Measurements from ENCODE around the gene TSHR. TPM values are rescaled to one million over a fixed set of nuclear protein-coding genes. Genes with fewer than 3 reads are reported as not detected.
"Not testable (repeated sequence)": the region's sequence is repeated elsewhere in the genome, so short reads cannot be mapped to it uniquely, and the experiment has no call there.

The TSHR gene
- total RNA-seq, 4 donors from 2014 or later: 0.62 to 0.73 TPM; not detected in 2

DNA sequence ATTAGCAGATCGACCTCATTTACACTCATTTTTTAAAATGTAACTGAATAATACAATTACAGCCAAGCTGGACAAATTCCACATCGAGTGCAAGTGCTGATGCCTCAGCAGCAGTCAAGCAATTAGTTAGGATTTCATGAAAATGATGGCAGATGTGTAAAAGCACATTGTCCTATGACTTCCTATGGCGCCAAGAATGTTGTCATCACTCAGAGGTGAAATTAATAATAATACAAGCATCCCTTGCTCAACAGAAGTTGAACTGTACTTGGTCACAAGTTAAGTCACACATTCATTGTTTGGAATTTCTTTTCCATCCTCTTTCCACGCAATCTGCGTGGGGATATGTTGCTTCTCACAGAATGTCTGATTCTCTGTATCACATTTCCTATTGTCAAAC lies 148.0 kb downstream of the TSHR start:
- H3K27ac ChIP-seq: no peak overlapping the region

DNA sequence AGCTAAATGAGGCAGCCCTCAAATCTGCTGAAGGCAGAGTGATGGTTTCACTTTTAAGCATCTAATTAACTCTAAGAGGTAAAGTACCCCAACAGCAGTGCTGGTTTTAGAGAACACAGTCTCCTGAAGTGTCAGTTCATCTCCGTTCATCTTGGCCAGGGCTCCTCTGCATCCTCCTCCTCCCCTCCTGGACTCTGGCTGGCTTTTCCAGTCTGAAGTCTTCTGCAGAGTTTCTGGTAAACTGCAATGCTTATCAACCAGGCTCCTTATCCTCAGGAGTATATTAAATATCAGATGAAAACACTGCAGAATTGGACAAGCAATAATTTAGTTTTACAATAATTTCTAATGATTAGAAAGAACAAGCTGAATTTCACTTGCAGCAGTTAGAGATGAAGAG lies 150.0 kb downstream of the TSHR start:
- H3K27ac ChIP-seq: no peak overlapping the region

More for the DNA sequence above, 148.0 kb downstream of the TSHR start:
- Histone ChIP-seq H3K27me3 (no peaks in the 10 kb centered on the region), H3K4me3 (no peak overlapping the region), H3K4me1 (no peaks in the 10 kb centered on the region), H3K9me3 (no peaks in the 10 kb centered on the region), H3K36me3 (no peaks in the 10 kb centered on the region)
- no peak for TF ChIP-seq POLR2A (IDR thresholded peaks at IDR 0.05)
- TF ChIP-seq, protein P1, sequence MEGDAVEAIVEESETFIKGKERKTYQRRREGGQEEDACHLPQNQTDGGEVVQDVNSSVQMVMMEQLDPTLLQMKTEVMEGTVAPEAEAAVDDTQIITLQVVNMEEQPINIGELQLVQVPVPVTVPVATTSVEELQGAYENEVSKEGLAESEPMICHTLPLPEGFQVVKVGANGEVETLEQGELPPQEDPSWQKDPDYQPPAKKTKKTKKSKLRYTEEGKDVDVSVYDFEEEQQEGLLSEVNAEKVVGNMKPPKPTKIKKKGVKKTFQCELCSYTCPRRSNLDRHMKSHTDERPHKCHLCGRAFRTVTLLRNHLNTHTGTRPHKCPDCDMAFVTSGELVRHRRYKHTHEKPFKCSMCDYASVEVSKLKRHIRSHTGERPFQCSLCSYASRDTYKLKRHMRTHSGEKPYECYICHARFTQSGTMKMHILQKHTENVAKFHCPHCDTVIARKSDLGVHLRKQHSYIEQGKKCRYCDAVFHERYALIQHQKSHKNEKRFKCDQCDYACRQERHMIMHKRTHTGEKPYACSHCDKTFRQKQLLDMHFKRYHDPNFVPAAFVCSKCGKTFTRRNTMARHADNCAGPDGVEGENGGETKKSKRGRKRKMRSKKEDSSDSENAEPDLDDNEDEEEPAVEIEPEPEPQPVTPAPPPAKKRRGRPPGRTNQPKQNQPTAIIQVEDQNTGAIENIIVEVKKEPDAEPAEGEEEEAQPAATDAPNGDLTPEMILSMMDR (IDR thresholded peaks at IDR 0.05): no peak
- DNase-seq: no peak
- intact Hi-C loops (cut with DNase I; ENCODE audit: low total_unique reads): no loop called here

GRCh38 chr14:81105961-81106360 lies 150.5 kb downstream of the TSHR start:
- no peaks in the 10 kb centered on the region for H3K27me3 ChIP-seq
- no peaks in the 10 kb centered on the region for H3K4me1 ChIP-seq
- H3K4me3 ChIP-seq: no peak overlapping the region
- DNase-seq: no peak
- no peak for TF ChIP-seq POLR2A (IDR thresholded peaks at IDR 0.05)
- TF ChIP-seq, protein P1 (IDR thresholded peaks at IDR 0.05): no peak
- H3K36me3 ChIP-seq: no peaks in the 10 kb centered on the region
- no peaks in the 10 kb centered on the region for H3K9me3 ChIP-seq
- H3K27ac ChIP-seq: peak overlapping the region in 1 of 2 donors; percentile 15
- intact Hi-C loops (cut with DNase I; ENCODE audit: low total_unique reads): no loop called here

More for the DNA sequence above, 150.0 kb downstream of the TSHR start:
- no peaks in the 10 kb centered on the region for H3K27me3 ChIP-seq
- TF ChIP-seq POLR2A (IDR thresholded peaks at IDR 0.05): no peak
- TF ChIP-seq, protein P1 (IDR thresholded peaks at IDR 0.05): no peak
- no peak for DNase-seq
- intact Hi-C loops (cut with DNase I; ENCODE audit: low total_unique reads): no loop called here
- H3K36me3 ChIP-seq: no peaks in the 10 kb centered on the region
- H3K9me3 ChIP-seq: no peaks in the 10 kb centered on the region
- no peak overlapping the region for H3K4me3 ChIP-seq
- no peaks in the 10 kb centered on the region for H3K4me1 ChIP-seq

DNA sequence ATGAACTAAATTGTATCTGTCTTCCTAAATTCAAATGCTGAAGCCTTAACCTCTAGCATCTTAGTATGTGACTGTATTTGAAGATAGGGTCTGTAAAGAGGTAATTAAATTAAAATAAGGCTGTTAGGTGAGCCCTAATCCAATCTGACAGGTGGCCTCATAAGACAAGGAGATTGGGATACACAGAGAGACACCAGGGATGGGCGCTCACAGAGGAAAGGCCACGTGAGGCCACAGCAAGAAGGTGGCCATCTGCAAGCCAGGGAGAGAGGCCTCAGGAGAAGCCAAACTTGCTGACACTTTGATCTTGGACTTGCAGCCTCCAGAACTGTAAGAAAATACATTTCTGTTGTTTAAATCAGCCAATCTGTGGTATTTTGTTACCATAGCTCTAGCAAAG lies 154.8 kb downstream of the TSHR start:
- no peak overlapping the region for H3K4me3 ChIP-seq
- no peaks in the 10 kb centered on the region for H3K27me3 ChIP-seq
- intact Hi-C loops (cut with DNase I; ENCODE audit: low total_unique reads): no loop called here
- TF ChIP-seq, protein P1 (IDR thresholded peaks at IDR 0.05): no peak
- no peak for TF ChIP-seq POLR2A (IDR thresholded peaks at IDR 0.05)
- H3K27ac ChIP-seq: no peak overlapping the region
- H3K9me3 ChIP-seq: no peaks in the 10 kb centered on the region
- no peaks in the 10 kb centered on the region for H3K36me3 ChIP-seq
- no peaks in the 10 kb centered on the region for H3K4me1 ChIP-seq
- DNase-seq: no peak

DNA sequence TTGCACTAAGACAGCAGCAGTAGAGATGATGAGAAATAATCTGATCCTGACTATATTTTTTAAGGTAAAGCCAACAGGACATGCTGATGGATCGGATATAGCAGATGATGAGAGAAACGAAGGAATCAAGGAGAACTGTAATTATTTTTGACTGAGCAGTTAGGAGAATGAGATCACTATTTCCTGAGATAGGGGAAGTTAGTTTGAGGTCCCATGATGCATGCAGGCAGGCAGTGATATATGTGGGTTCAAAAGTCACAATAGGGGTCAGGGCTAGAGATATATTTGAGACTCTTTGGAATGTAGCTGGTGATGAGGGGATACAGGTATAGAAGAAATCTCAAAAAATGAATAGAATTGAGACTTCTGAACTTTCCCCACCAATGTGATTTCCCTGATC lies 157.8 kb downstream of the TSHR start:
- no peak for TF ChIP-seq POLR2A (IDR thresholded peaks at IDR 0.05)
- TF ChIP-seq, protein P1 (IDR thresholded peaks at IDR 0.05): no peak
- H3K36me3 ChIP-seq: no peaks in the 10 kb centered on the region
- intact Hi-C loops (cut with DNase I; ENCODE audit: low total_unique reads): no loop called here
- no peak overlapping the region for H3K27ac ChIP-seq
- no peaks in the 10 kb centered on the region for H3K27me3 ChIP-seq
- H3K4me1 ChIP-seq: no peaks in the 10 kb centered on the region
- no peak overlapping the region for H3K4me3 ChIP-seq
- no peaks in the 10 kb centered on the region for H3K9me3 ChIP-seq
- no peak for DNase-seq

DNA sequence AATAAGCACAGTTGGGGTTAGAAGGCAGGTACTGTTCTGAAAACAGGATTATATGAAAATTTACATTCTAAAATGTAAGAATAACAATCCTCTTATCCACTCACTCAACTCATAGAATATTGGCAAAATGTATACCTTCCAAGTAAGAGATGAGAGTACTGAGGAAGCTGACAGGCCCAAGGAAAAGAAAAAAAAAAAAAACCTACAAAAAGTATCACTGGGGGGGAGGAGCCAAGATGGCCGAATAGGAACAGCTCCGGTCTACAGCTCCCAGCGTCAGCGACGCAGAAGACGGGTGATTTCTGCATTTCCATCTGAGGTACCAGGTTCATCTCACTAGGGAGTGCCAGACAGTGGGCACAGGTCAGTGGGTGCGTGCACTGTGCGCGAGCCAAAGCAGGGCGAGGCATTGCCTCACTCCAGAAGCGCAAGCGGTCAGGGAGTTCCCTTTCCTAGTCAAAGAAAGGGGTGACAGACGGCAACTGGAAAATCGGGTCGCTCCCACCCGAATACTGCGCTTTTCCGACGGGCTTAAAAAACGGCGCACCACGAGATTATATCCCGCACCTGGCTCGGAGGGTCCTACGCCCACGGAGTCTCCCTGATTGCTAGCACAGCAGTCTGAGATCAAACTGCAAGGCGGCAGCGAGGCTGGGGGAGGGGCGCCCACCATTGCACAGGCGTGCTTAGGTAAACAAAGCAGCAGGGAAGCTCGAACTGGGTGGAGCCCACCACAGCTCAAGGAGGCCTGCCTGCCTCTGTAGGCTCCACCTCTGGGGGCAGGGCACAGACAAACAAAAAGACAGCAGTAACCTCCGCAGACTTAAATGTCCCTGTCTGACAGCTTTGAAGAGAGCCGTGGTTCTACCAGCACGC lies 158.8 kb downstream of the TSHR start:
- H3K27ac ChIP-seq, DNase-seq: not testable (repeated sequence)

More for the DNA sequence above, 158.8 kb downstream of the TSHR start:
- H3K4me1 ChIP-seq; H3K36me3 ChIP-seq; H3K4me3 ChIP-seq; H3K27me3 ChIP-seq; H3K9me3 ChIP-seq; intact Hi-C loops (cut with DNase I; ENCODE audit: low total_unique reads): not testable (repeated sequence)
